Lung (tissue), 12 donors: ENCODE data around the gene ITFG2. TPM values are rescaled to one million over a fixed set of nuclear protein-coding genes. Genes with fewer than 3 reads are reported as not detected.

Experiments
- ATAC-seq: fragments of 200-7000 bp; cut with Tn5 transposase; one replicate; pipeline ENCODE4 v1.9.1; 2020; ENCODE audit warnings: moderate number of reproducible peaks; ENCODE audit not compliant: insufficient read depth, low FRiP score
- DNase-seq, 3 donors: peaks; one replicate each; pipeline ENCODE4 v3.0.0-alpha.2; 2013 to 2017
- H3K27ac ChIP-seq, 2 donors: one replicate each; pipeline ENCODE4 v1.5.1; 2013; ENCODE audit warnings: mild to moderate bottlenecking in 2 of 2, moderate library complexity in 2 of 2, control low read depth in 1 of 2, inconsistent platforms in 1 of 2, low read depth in 1 of 2, low read length in 1 of 2
- H3K27me3 ChIP-seq, 3 donors: one replicate each; pipeline ENCODE4 v1.5.1; 2013; ENCODE audit warnings: low read length in 2 of 3; ENCODE audit not compliant: control insufficient read depth in 3 of 3, insufficient read depth in 3 of 3
- H3K36me3 ChIP-seq, 4 donors: one replicate each; pipeline ENCODE4 v1.5.1; 2013; ENCODE audit warnings: low read length in 4 of 4, mild to moderate bottlenecking in 1 of 4, moderate library complexity in 1 of 4; ENCODE audit not compliant: control insufficient read depth in 4 of 4, insufficient read depth in 4 of 4
- H3K4me1 ChIP-seq, 5 donors: one replicate each; pipeline ENCODE4 v1.5.1; 2013; ENCODE audit warnings: low read length in 5 of 5, mild to moderate bottlenecking in 2 of 5, moderate library complexity in 1 of 5; ENCODE audit not compliant: control insufficient read depth in 5 of 5, insufficient read depth in 5 of 5
- H3K4me3 ChIP-seq: one replicate; pipeline ENCODE4 v1.5.1; 2013; ENCODE audit warnings: mild to moderate bottlenecking, control low read depth, moderate library complexity
- H3K9ac ChIP-seq, 2 donors: one replicate each; pipeline ENCODE4 v1.5.1; 2013; ENCODE audit warnings: low read length in 2 of 2, control low read depth in 1 of 2; ENCODE audit not compliant: insufficient read depth in 1 of 2
- H3K9me3 ChIP-seq, 4 donors: one replicate each; pipeline ENCODE4 v1.5.1; 2013; ENCODE audit warnings: low read length in 3 of 4, mild to moderate bottlenecking in 1 of 4, moderate library complexity in 1 of 4; ENCODE audit not compliant: control insufficient read depth in 4 of 4, insufficient read depth in 3 of 4
- CTCF ChIP-seq: IDR thresholded peaks from 2 replicates; pipeline ENCODE4 v1.5.1; 2012; ENCODE audit warnings: mild to moderate bottlenecking; ENCODE audit errors: control extremely low read depth, extremely low read depth
- WGBS, 2 donors: extraction: QIAGEN DNeasy Blood & Tissue Kit; methylation state at CpG; one replicate each; pipeline ENCODE4 v1.1.7; 2013; 5-methylcytosine and 5-hydroxymethylcytosine counted together
- polyA plus RNA-seq, 2 donors: library from polyadenylated mRNA; stranded (reverse); fragments of 200-250 nt; gene quantifications; one replicate each; pipeline ENCODE4 v1.2.1, GENCODE V29; 2013
- total RNA-seq, 2 donors: library from RNA; depleted of rRNA in 1 of 2; stranded (reverse); fragments of >200 nt in 1 of 2; gene quantifications; one replicate each; pipeline ENCODE4 v1.2.1, GENCODE V29; 2014 to 2021
- donor health status: control.
- donor health status: control.
- donor health status: Bipolar disorder and iron deficiency.
- donor health status: healthy.
- donor health status: DM: yes; HTN: yes; CAD: no.

The ITFG2 gene
- total and polyA plus RNA-seq, 4 donors = 22.6 to 43.0 (median 32.7) TPM

- WGBS, 2 donors = 77 to 87% methylated on average over 6 of the region's 6 CpGs
- Histone ChIP-seq H3K9me3 (no peaks in the 10 kb centered on the region), H3K9ac (no peak overlapping the region), H3K4me3 (no peak overlapping the region), H3K4me1 (peaks cover 0 to 20% (median 8%) of the 10 kb centered on the region in 5 donors), H3K27ac (no peak overlapping the region), H3K36me3 (peaks cover 2 to 14% (median 10%) of the 10 kb centered on the region in 4 donors), H3K27me3 (no peaks in the 10 kb centered on the region)
- ATAC-seq (no peak), DNase-seq (no peak)
- TF ChIP-seq CTCF = no peak
These were observed 20.2 kb downstream of the ITFG2 start for GRCh38 chr12:2832550-2833127.

GRCh38 chr12:2833327-2833726 lies 20.9 kb downstream of the ITFG2 start:
- Histone ChIP-seq H3K4me1 (peaks cover 0 to 20% (median 8%) of the 10 kb centered on the region in 5 donors), H3K9me3 (no peaks in the 10 kb centered on the region), H3K27ac (no peak overlapping the region), H3K36me3 (peaks cover under 1 to 9% (median 8%) of the 10 kb centered on the region in 4 donors), H3K4me3 (no peak overlapping the region), H3K27me3 (no peaks in the 10 kb centered on the region), H3K9ac (no peak overlapping the region)
- no peak for TF ChIP-seq CTCF
- ATAC-seq = no peak
- WGBS, 2 donors = 58 to 74% methylated on average over 5 of the region's 5 CpGs
- no peak for DNase-seq

- ATAC-seq (no peak), DNase-seq (peak in 1 of 3 donors; percentile 15)
- H3K4me3 ChIP-seq = no peak overlapping the region
- H3K36me3 ChIP-seq = peaks cover 0 to 8% (median 7%) of the 10 kb centered on the region in 4 donors
- peaks cover 0 to 20% (median 8%) of the 10 kb centered on the region in 5 donors for H3K4me1 ChIP-seq
- no peak overlapping the region for H3K27ac ChIP-seq
- TF ChIP-seq CTCF = no peak
- 83 to 95% methylated on average over 9 of the region's 9 CpGs for WGBS, 2 donors
- no peaks in the 10 kb centered on the region for H3K27me3 ChIP-seq
- no peak overlapping the region for H3K9ac ChIP-seq
- no peaks in the 10 kb centered on the region for H3K9me3 ChIP-seq
These were observed 21.3 kb downstream of the ITFG2 start for GRCh38 chr12:2833810-2834209.
